Activated T-cell treated with anti-CD3 and anti-CD28 coated beads, Interleukin-2, amount 50 U/mL, for 1 hour (primary cell): ENCODE measurements around the gene DOK6.

ENCODE experiments used
- DNase-seq: peaks from one replicate; pipeline ENCODE4 v3.0.0-alpha.2; 2020

The DOK6 gene

GRCh38 chr18:69880083-69880482 lies 479.4 kb downstream of the DOK6 start:
- no peak for DNase-seq

DNA sequence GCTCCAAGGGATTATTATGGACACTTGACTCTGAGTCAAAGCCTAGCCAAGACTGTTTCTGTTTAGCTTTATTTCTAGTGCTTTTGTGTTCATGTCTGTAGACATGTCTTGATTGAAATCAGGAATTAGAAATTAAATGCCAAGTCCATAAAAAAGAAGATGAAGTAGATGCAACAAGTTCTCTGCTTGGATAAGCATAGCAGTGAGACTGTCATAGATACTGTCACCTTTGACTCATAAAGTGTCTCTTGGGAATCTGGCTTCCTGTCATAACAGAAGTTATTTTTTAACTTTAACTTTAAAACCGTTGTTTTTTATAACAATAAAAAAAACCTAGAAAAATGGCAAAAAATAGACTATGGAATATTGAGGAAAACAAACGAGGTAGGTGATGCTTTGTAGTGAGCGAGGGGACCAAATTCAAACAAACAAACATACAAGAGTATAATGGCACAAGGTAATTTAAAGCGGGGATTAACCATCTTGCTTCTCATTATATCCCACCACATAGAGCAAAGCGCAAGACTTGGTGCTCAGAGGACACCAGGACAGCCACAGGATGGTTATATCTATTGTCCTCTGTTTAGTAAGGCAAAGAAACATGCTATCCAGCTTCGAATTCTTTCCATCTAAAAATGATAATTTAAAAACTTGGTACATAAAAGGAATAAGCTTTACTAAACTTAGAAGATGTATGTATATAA lies 482.4 kb downstream of the DOK6 start:
- DNase-seq, result no peak

- no peak for DNase-seq
Observed at GRCh38 chr18:69883781-69884180, 483.1 kb downstream of the DOK6 start.

DNA sequence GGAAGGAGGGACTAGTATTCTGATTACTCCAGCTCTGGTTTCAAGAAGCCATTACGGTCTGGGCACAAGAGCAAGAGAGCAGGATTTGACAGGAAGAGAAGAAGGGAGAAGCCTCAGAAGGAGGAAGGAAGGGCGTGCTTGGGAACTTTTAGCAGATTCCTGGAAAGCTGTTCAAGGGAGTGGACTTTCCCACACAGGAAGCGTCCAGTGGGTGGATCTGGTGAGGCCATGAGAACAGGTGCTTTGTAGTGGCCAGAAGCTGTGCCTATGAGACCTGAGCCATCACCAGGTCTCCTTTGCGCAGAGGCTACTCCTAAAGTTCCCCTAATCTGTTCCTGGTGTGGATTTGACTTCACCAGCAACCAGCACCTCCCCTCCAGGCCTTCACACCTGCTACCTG lies 484.7 kb downstream of the DOK6 start:
- no peak for DNase-seq

- DNase-seq, result peak; percentile 23
Observed at GRCh38 chr18:69885841-69886531, 485.3 kb downstream of the DOK6 start.

- no peak for DNase-seq
Observed at GRCh38 chr18:69887256-69887655, 486.6 kb downstream of the DOK6 start.

DNA sequence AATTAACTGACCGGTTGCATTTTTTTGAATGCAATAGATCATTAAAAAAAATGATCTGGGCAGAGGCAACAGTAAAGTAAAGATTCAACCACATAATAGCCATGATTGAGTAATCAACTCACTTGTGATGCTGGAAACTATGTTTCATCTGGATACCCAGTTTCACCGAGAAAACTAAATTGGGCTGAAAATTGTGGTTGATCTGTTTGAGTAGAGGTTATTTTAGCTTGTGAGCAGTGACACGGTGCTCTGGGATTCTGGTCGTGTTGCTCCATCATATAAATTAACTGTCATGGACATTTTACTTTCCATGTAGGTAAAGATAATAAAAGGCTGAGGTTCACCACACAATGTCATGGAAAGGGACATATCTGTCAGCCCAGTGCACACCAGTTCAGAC lies 488.3 kb downstream of the DOK6 start:
- no peak for DNase-seq

- no peak for DNase-seq
Observed at GRCh38 chr18:69890558-69890957, 489.9 kb downstream of the DOK6 start.

DNA sequence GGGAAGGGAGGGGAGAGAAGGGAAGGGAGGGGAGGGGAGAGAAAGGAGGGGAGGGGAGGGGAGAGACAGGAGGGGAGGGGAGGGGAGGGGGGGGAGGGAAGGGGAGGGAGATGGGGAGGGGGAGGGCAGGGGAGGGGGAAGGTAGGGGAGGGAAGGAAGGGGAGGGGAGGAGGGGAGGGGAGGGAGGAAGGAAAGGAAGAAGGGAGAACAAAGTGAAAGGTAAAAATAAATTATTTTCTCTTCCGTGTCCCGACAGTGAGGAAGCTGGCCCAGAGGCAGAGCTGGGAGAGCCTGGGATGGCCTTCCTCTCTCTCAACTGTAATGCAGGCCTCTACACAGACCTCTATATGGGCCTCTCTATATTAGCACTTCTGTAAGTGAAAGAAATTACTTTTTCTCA lies 493.8 kb downstream of the DOK6 start:
- DNase-seq, result no peak

- DNase-seq, result peak; percentile 34
Observed at GRCh38 chr18:69895066-69896047, 494.7 kb downstream of the DOK6 start.

DNA sequence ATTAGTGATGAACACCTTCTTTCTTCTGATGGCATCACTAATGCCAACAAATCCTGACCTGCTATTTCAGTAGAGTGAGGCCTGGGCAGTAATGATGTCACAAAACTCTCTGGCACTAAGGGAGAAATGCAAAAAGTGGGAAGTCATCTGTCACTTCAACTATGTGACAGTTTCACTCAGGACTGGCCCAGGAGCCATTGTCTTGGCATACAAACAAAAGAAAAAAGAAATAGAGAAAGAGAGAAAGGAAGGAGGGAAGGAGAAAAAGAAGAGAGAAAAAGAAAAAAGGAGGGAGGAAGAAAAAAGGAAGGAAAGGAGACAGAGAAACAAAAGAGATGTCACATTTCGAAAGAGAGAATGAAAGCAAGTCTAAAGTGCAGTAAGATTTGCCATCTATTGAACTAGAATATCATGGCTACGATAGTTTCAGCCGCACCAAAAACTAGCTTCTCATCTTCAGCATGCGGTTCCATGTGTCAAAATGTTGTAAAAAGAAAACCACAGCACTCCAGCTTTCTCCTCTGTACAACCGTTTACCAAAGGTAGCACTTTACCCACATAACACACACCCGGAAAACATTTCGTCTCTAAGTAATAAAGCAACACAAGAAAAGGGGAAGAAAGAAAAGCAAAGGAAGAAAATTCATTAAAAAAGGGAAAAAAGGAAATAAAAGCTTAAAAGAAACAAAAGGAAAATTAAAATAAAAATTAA lies 496.9 kb downstream of the DOK6 start:
- no peak for DNase-seq

DNA sequence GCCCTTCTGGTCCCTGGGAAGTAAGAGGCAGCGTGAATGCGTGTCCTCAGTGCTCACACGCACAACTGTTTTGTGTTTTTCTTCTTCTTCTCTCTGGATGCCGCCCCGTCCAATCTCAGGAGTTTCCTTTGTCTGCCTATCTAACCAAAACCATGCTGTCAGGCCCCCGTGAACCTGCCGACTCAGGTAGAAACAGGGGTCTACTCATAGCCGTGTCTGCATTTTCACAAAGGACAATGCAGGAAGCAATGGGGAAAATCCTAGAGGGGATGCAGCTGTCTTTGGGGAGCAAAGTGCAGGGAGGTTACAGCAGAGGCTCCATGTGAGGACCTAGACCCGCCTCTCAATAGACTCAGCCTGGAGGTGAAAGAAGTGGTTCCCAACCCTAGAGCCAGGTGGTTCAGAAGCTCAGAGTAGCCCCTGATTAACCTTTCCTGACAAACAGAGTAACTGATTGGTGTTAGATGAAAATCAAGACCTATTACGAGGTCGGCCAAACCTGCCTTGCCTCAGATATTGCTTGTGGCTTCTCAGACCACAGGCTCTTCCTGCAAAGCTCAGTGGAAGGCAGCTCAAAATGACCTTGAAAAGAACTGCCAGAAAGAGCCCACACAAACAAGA lies 497.7 kb downstream of the DOK6 start:
- peak; percentile 39 for DNase-seq
